H1 (cell line): ENCODE data around the gene MT1X. TPM values are rescaled to one million over a fixed set of nuclear protein-coding genes. Genes with fewer than 3 reads are reported as not detected.

Source experiments
- CTCF ChIA-PET: fragments of 300-600 bp; sonication (Branson Sonifier 250); formaldehyde crosslinking; loops from one replicate; lab custom pipeline; 2021; ENCODE audit not compliant: partially characterized antibody; lab: Charles Lee
- POLR2A ChIA-PET: fragments of 300-600 bp; sonication (Branson Sonifier 250); formaldehyde crosslinking; loops from one replicate; lab custom pipeline; 2021; ENCODE audit warnings: inconsistent platforms; ENCODE audit not compliant: partially characterized antibody; lab: Charles Lee
- DNase-seq, 2 experiments: peaks; one replicate each; pipeline versions ENCODE4 v3.0.0 to v3.0.0-alpha.2; 2010 to 2022; ENCODE audit warnings: low spot score in 2 of 2, low read depth in 1 of 2, mixed read lengths in 1 of 2
- FAIRE-seq: peaks from 2 replicates; lab custom pipeline; 2011; peaks lifted over from hg19 to GRCh38; lab: Jason Lieb, UNC
- H2AFZ ChIP-seq: 2 replicates; pipeline ENCODE4 v1.8.1; 2012; ENCODE audit warnings: low read length, inconsistent platforms
- H2AK5ac ChIP-seq: 2 replicates; pipeline ENCODE4 v1.6.1; 2013; ENCODE audit warnings: low read depth, low read length
- H2BK120ac ChIP-seq: replicated peaks from 2 replicates; pipeline ENCODE3; 2013; ENCODE audit warnings: low read depth, low read length, inconsistent platforms
- H2BK12ac ChIP-seq: 2 replicates; pipeline ENCODE4 v1.6.1; 2013; ENCODE audit warnings: low read depth, low read length
- H2BK15ac ChIP-seq: 2 replicates; pipeline ENCODE4 v1.6.1; 2013; ENCODE audit warnings: low read length
- H2BK20ac ChIP-seq: 2 replicates; pipeline ENCODE4 v1.6.1; 2013; ENCODE audit warnings: low read length
- H2BK5ac ChIP-seq: 2 replicates; pipeline ENCODE4 v1.6.1; 2013; ENCODE audit warnings: low read depth, low read length
- H3K14ac ChIP-seq: 2 replicates; pipeline ENCODE4 v1.6.1; 2013; ENCODE audit warnings: inconsistent platforms; ENCODE audit not compliant: insufficient read length
- H3K18ac ChIP-seq: 2 replicates; pipeline ENCODE4 v1.6.1; 2013; ENCODE audit warnings: low read length; ENCODE audit errors: extremely low read depth
- H3K23ac ChIP-seq: 2 replicates; pipeline ENCODE4 v1.6.1; 2013; ENCODE audit warnings: inconsistent platforms; ENCODE audit not compliant: insufficient read length
- H3K23me2 ChIP-seq: 2 replicates; pipeline ENCODE4 v1.6.1; 2013; ENCODE audit warnings: low read depth, low read length
- H3K27ac ChIP-seq: 2 replicates; pipeline ENCODE4 v1.6.1; 2011; ENCODE audit warnings: low read depth, low read length, inconsistent platforms
- H3K27me3 ChIP-seq, 4 experiments: replicated peaks in 1 of 4; 1 replicate in 1 of 4; 2 replicates in 3 of 4; pipeline versions ENCODE4 v1.6.1 to v1.8.1; 2011 to 2013; ENCODE audit warnings: low read length in 3 of 4, mild to moderate bottlenecking in 3 of 4, inconsistent platforms in 2 of 4, mixed read lengths in 2 of 4, moderate library complexity in 1 of 4; ENCODE audit not compliant: control insufficient read depth in 3 of 4, insufficient read depth in 3 of 4; ENCODE audit errors: extremely low read depth in 1 of 4
- H3K36me3 ChIP-seq, 4 experiments: 2 replicates each; pipeline versions ENCODE4 v1.6.1 to v1.8.1; 2011 to 2013; ENCODE audit warnings: mild to moderate bottlenecking in 4 of 4, low read length in 3 of 4, moderate library complexity in 2 of 4, control low read depth in 1 of 4, inconsistent platforms in 1 of 4; ENCODE audit not compliant: insufficient read depth in 4 of 4, control insufficient read depth in 2 of 4
- H3K4ac ChIP-seq: replicated peaks from 2 replicates; pipeline ENCODE3; 2013; ENCODE audit warnings: low read length, low read depth, mixed read lengths, inconsistent platforms; ENCODE audit not compliant: insufficient read length
- H3K4me1 ChIP-seq, 4 experiments: replicated peaks in 1 of 4; 1 replicate in 1 of 4; 2 replicates in 3 of 4; pipeline versions ENCODE4 v1.6.1 to v1.8.1; 2011 to 2013; ENCODE audit warnings: low read length in 3 of 4, inconsistent platforms in 2 of 4, mixed read lengths in 1 of 4; ENCODE audit not compliant: insufficient read depth in 4 of 4, control insufficient read depth in 3 of 4
- H3K4me2 ChIP-seq, 2 experiments: 2 replicates each; pipeline versions ENCODE4 v1.6.1 to v1.8.1; 2011 to 2013; ENCODE audit warnings: low read depth in 2 of 2, low read length in 2 of 2, control low read depth in 1 of 2, inconsistent platforms in 1 of 2, mild to moderate bottlenecking in 1 of 2; ENCODE audit not compliant: insufficient read depth in 1 of 2
- H3K4me3 ChIP-seq, 4 experiments: fragments of 200-600, 300-600 bp in 1 of 4; sonication (generic), shearing (Covaris generic), sonication (Bioruptor Twin) in 1 of 4; 2 replicates each; pipeline versions ENCODE4 v1.5.1 to v1.8.1; 2011 to 2016; ENCODE audit warnings: low read length in 4 of 4, low read depth in 3 of 4, control low read depth in 2 of 4, inconsistent platforms in 2 of 4, mild to moderate bottlenecking in 2 of 4, mixed read lengths in 1 of 4, moderate library complexity in 1 of 4; ENCODE audit not compliant: insufficient read depth in 2 of 4; ENCODE audit errors: extremely low read depth in 1 of 4
- H3K56ac ChIP-seq: replicated peaks from 2 replicates; pipeline ENCODE3; 2013; ENCODE audit warnings: low read depth, mild to moderate bottlenecking, mixed read lengths, low read length, inconsistent platforms; ENCODE audit not compliant: insufficient read length
- H3K79me1 ChIP-seq: 2 replicates; pipeline ENCODE4 v1.6.1; 2013; ENCODE audit warnings: low read depth, low read length, control low read depth
- H3K79me2 ChIP-seq, 2 experiments: 2 replicates each; pipeline versions ENCODE4 v1.6.1 to v1.8.1; 2012 to 2013; ENCODE audit warnings: low read length in 2 of 2, mild to moderate bottlenecking in 2 of 2, inconsistent platforms in 1 of 2; ENCODE audit not compliant: insufficient read depth in 2 of 2, control insufficient read depth in 1 of 2
- H3K9ac ChIP-seq, 4 experiments: replicated peaks in 1 of 4; 1 replicate in 1 of 4; 2 replicates in 3 of 4; pipeline versions ENCODE4 v1.6.1 to v1.8.1; 2011 to 2013; ENCODE audit warnings: low read depth in 3 of 4, low read length in 3 of 4, control low read depth in 2 of 4, mild to moderate bottlenecking in 2 of 4, moderate library complexity in 2 of 4, inconsistent platforms in 1 of 4; ENCODE audit errors: extremely low read depth in 1 of 4
- H3K9me3 ChIP-seq, 2 experiments: 2 replicates each; pipeline versions ENCODE4 v1.6.1 to v1.8.1; 2012 to 2013; ENCODE audit warnings: mild to moderate bottlenecking in 2 of 2, moderate library complexity in 2 of 2, control low read depth in 1 of 2, inconsistent platforms in 1 of 2, low read depth in 1 of 2, low read length in 1 of 2, mixed read lengths in 1 of 2; ENCODE audit not compliant: insufficient read depth in 2 of 2
- H4K20me1 ChIP-seq, 2 experiments: replicated peaks in 1 of 2; 2 replicates each; pipeline versions ENCODE3 to v1.8.1; 2011 to 2013; ENCODE audit warnings: inconsistent platforms in 2 of 2, low read length in 2 of 2, mild to moderate bottlenecking in 1 of 2; ENCODE audit not compliant: insufficient read depth in 2 of 2, control insufficient read depth in 1 of 2
- H4K5ac ChIP-seq: 2 replicates; pipeline ENCODE4 v1.6.1; 2013; ENCODE audit warnings: low read length, low read depth, mixed read lengths, inconsistent platforms; ENCODE audit not compliant: insufficient read length
- H4K8ac ChIP-seq: 2 replicates; pipeline ENCODE4 v1.8.0; 2013; ENCODE audit warnings: mild to moderate bottlenecking, moderate library complexity, low read length, inconsistent platforms; ENCODE audit not compliant: insufficient read depth; ENCODE audit errors: extremely low read depth
- H4K91ac ChIP-seq: replicated peaks from 2 replicates; pipeline ENCODE3; 2013; ENCODE audit warnings: low read length, mixed read lengths, inconsistent platforms; ENCODE audit not compliant: insufficient read length
- CHD2 ChIP-seq: IDR thresholded peaks from 2 replicates; pipeline ENCODE4 v1.6.1; 2012; ENCODE audit warnings: low read length, improper control_type of control experiment
- EGR1 ChIP-seq: IDR thresholded peaks from 2 replicates; pipeline ENCODE4 v1.6.1; 2011; ENCODE audit warnings: low read depth, low read length, borderline replicate concordance
- EP300 ChIP-seq, 2 experiments: IDR thresholded peaks; 1 replicate in 1 of 2; 2 replicates in 1 of 2; pipeline ENCODE4 v1.6.1; 2011 to 2012; ENCODE audit warnings: low read depth in 2 of 2, low read length in 2 of 2, mild to moderate bottlenecking in 2 of 2, borderline replicate concordance in 1 of 2, inconsistent platforms in 1 of 2, moderate library complexity in 1 of 2
- EZH2 ChIP-seq: fragments of 200-600 bp; sonication (generic); IDR thresholded peaks from 2 replicates; pipeline ENCODE4 v1.7.1; 2012; ENCODE audit warnings: low read depth, mild to moderate bottlenecking, moderate library complexity, low read length, inconsistent platforms; ENCODE audit not compliant: severe bottlenecking
- JUND ChIP-seq: IDR thresholded peaks from 2 replicates; pipeline ENCODE4 v1.6.1; 2011; ENCODE audit warnings: mild to moderate bottlenecking, improper control_type of control experiment, low read length
- KDM5A ChIP-seq: fragments of 200-600 bp; IDR thresholded peaks from 2 replicates; pipeline ENCODE4 v1.7.1; 2012; ENCODE audit warnings: mild to moderate bottlenecking, low read length, inconsistent platforms, mixed read lengths
- SUZ12 ChIP-seq: fragments of 200-600 bp; sonication (generic); IDR thresholded peaks from 2 replicates; pipeline ENCODE4 v1.6.1; 2012; ENCODE audit warnings: mild to moderate bottlenecking, inconsistent platforms, low read length, moderate library complexity, mixed read lengths
- WGBS, 2 experiments: shearing (Covaris generic) in 1 of 2; methylation state at CpG; one replicate each; pipeline versions ENCODE4 v1.1.6 to v1.1.7; 2013 to 2015; ENCODE audit warnings: low lambda C conversion rate in 2 of 2, mixed read lengths in 2 of 2, inconsistent platforms in 1 of 2, low coverage in 1 of 2, missing lambda C conversion rate in 1 of 2; ENCODE audit not compliant: insufficient replicate concordance in 2 of 2, insufficient coverage in 1 of 2, insufficient read length in 1 of 2; ENCODE audit errors: extremely low coverage in 1 of 2, missing lambda C conversion rate in 1 of 2; 5-methylcytosine and 5-hydroxymethylcytosine counted together
- polyA plus RNA-seq, 7 experiments: library from polyadenylated mRNA; depleted of rRNA in 3 of 7; stranded (reverse) in 5 of 7; unstranded in 2 of 7; fragments of >200 nt in 5 of 7; fragments of 200-250 nt in 2 of 7; gene quantifications; 1 replicate in 5 of 7; 2 replicates in 1 of 7; 4 replicates in 1 of 7; pipeline versions ENCODE4 v1.2.1 to v1.2.3, GENCODE V29; 2011 to 2013; ENCODE audit warnings: missing spikeins in 2 of 7, mixed read lengths in 2 of 7
- total RNA-seq: library from RNA; stranded (reverse); fragmentation: NEBNext Ultra II Directional; extraction: Animal tissue kit (Norgen Biotek cat#: 25700); gene quantifications from 2 replicates; pipeline ENCODE4 v1.2.1, GENCODE V29; 2021
- TF ChIP-seq, protein P1 (sequence below): IDR thresholded peaks from 2 replicates; pipeline ENCODE4 v1.6.1; 2012; ENCODE audit warnings: inconsistent platforms

The MT1X gene
- total and polyA plus RNA-seq, 2 of the 8 experiments (the other 6 are each of a cell fraction or from before 2014, with no cell fraction given), result 52.4 to 1,060 TPM

DNA sequence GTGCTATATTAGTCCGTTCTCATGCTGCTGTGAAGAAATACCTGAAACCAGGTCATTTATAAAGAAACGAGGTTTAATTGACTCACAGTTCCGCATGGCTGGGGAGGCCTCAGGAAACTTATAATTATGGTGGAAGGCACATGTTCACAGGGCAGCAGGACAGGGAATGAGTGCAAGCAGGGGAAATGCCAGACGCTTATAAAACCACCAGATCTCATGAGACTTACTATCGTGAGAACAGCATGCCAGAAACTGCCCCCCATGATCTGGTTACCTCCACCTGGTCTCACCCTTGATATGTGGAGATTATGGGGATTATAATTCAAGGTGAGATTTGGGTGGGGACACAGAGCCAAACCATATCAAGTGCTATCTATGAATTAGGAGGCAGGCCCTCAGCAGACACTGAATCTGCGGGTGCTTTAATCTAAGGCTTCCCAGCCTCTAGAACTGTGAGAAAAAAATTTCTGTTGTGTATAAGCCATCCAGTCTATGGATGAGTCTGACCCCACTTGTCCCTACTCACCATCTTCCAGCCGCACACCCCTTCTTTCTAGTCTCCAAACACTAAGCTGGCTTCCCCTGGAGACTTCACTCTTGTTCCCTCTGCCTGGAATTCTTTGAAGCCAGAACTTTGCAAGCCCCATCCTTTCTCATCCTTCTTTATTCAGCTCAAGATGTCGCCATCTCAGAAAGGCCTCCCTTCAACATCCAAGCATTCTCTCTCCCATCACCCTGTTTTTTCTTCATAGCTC, 46.9 kb downstream of the MT1X start:
- Histone ChIP-seq H3K18ac (peak overlapping the region; percentile 83), H3K23ac (no peak overlapping the region), H3K79me2 (peaks cover 21 to 40% of the 10 kb centered on the region in 2 experiments), H4K20me1 (peaks cover 0 to 11% of the 10 kb centered on the region in 2 experiments), H3K56ac (no peak overlapping the region), H2BK12ac (0 out of 2 replicates have a peak overlapping the region, but pooled peaks have one; percentile 27), H3K27me3 (no peaks in the 10 kb centered on the region), H3K9ac (peak overlapping the region in 3 of 4 experiments; percentile 9 to 79 (median 53); a peak in 4 of 7 replicates), H3K4me2 (peak overlapping the region; percentile 87 to 89), H3K4me3 (peak overlapping the region; percentile 46 to 89 (median 82)), H3K4ac (no peak overlapping the region), H3K4me1 (peaks cover 0 to 3% (median 2%) of the 10 kb centered on the region in 4 experiments; a peak in 2 of 7 replicates), H4K8ac (no peak overlapping the region), H2BK15ac (no peak overlapping the region), H2BK20ac (no peak overlapping the region), H3K9me3 (no peaks in the 10 kb centered on the region), H2AFZ (peak overlapping the region; percentile 37; the same call in 1 of the 2 replicates), H3K14ac (peak overlapping the region; percentile 0), H4K91ac (no peak overlapping the region), H2BK5ac (0 out of 2 replicates have a peak overlapping the region, but pooled peaks have one; percentile 44), H3K79me1 (peaks cover 12% of the 10 kb centered on the region; the same call in 1 of the 2 replicates), H3K23me2 (peaks cover 12% of the 10 kb centered on the region), H3K27ac (no peak overlapping the region), H4K5ac (no peak overlapping the region), H2AK5ac (0 out of 2 replicates have a peak overlapping the region, but pooled peaks have one; percentile 75), H2BK120ac (no peak overlapping the region), H3K36me3 (no peaks in the 10 kb centered on the region)
- DNase-seq, result no peak
- CTCF ChIA-PET, result interaction anchor here (2.5 kb wide), 1 partner anchor 14 kb away, joined by 6 read pairs; no protein-coding TSS in a partner anchor
- POLR2A ChIA-PET, result interaction anchor here (0.8 to 1.8 kb wide), 7 partner anchors 9 to 204 kb away, joined by 3 to 8 read pairs (median 4); partner anchors contain the start of gene MT1X
- no peak for FAIRE-seq
- 82% methylated on average over 8 of the region's 8 CpGs; no CpG with 5 or more reads in 1 of the 2 experiments for WGBS, 2 experiments
- TF ChIP-seq JUND, result no peak
- TF ChIP-seq SUZ12, result no peak
- no peak for TF ChIP-seq EP300 (IDR thresholded peaks at IDR 0.05; ENCODE audit: borderline replicate concordance in 1 of 2, low read depth in 2 of 2, low read length in 2 of 2)
- TF ChIP-seq KDM5A, result no peak
- TF ChIP-seq CHD2, result no peak
- no peak for TF ChIP-seq EGR1
- TF ChIP-seq, protein P1, sequence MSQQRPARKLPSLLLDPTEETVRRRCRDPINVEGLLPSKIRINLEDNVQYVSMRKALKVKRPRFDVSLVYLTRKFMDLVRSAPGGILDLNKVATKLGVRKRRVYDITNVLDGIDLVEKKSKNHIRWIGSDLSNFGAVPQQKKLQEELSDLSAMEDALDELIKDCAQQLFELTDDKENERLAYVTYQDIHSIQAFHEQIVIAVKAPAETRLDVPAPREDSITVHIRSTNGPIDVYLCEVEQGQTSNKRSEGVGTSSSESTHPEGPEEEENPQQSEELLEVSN, result no peak
- no peak for TF ChIP-seq EZH2
